GM23338 (cell line): Measurements from ENCODE around the gene REL. TPM values are rescaled to one million over a fixed set of nuclear protein-coding genes. Genes with fewer than 3 reads are reported as not detected.

Experiments used
- ATAC-seq: fragments of 200-7000 bp; cut with Tn5 transposase; 3 replicates; pipeline ENCODE4 v1.9.1; 2020
- DNase-seq: peaks from one replicate; pipeline ENCODE4 v3.0.0-alpha.2; 2015; ENCODE audit warnings: low spot score
- H2AFZ ChIP-seq: fragments of 200-600 bp; sonication (generic); 2 replicates; pipeline ENCODE4 v1.8.0; 2016; ENCODE audit warnings: antibody characterized with exemption, mild to moderate bottlenecking, moderate library complexity
- H3F3A ChIP-seq: fragments of 200-600 bp; sonication (generic); replicated peaks from 2 replicates; pipeline ENCODE4 v1.8.0; 2017; ENCODE audit warnings: antibody characterized with exemption, mixed run types, low read depth
- H3K27ac ChIP-seq: fragments of 200-600 bp; sonication (generic); 2 replicates; pipeline ENCODE4 v1.6.1; 2016; ENCODE audit warnings: low read depth
- H3K27me3 ChIP-seq: fragments of 200-600 bp; sonication (generic); 2 replicates; pipeline ENCODE4 v1.8.0; 2016; ENCODE audit warnings: mild to moderate bottlenecking, mixed run types, moderate library complexity; ENCODE audit not compliant: insufficient read depth
- H3K36me3 ChIP-seq: fragments of 200-600 bp; sonication (generic); 2 replicates; pipeline ENCODE4 v1.8.0; 2016; ENCODE audit warnings: mild to moderate bottlenecking; ENCODE audit not compliant: insufficient read depth
- H3K4me1 ChIP-seq: fragments of 200-600 bp; sonication (generic); 2 replicates; pipeline ENCODE4 v1.8.0; 2016; ENCODE audit warnings: mild to moderate bottlenecking, moderate library complexity; ENCODE audit not compliant: insufficient read depth
- H3K4me2 ChIP-seq: fragments of 200-600 bp; sonication (generic); 2 replicates; pipeline ENCODE4 v1.7.1; 2017; ENCODE audit warnings: mixed run types
- H3K4me3 ChIP-seq: fragments of 200-600 bp; sonication (generic); 2 replicates; pipeline ENCODE4 v1.6.1; 2016; ENCODE audit warnings: mixed run types
- H3K79me2 ChIP-seq: fragments of 200-600 bp; sonication (generic); replicated peaks from 2 replicates; pipeline ENCODE4 v1.8.0; 2017; ENCODE audit warnings: mild to moderate bottlenecking; ENCODE audit not compliant: insufficient read depth
- H3K9me2 ChIP-seq: fragments of 200-600 bp; sonication (generic); 2 replicates; pipeline ENCODE4 v1.8.0; 2017; ENCODE audit not compliant: insufficient read depth
- H4K20me1 ChIP-seq: fragments of 200-600 bp; sonication (generic); replicated peaks from 2 replicates; pipeline ENCODE4 v1.8.0; 2017; ENCODE audit warnings: mild to moderate bottlenecking; ENCODE audit not compliant: insufficient read depth
- H3K27ac Mint-ChIP-seq: 2 replicates; pipeline ENCODE4 v1.8.0; 2020; ENCODE audit warnings: inconsistent platforms, mild to moderate bottlenecking, moderate library complexity, mixed read lengths
- H3K27me3 Mint-ChIP-seq: 3 replicates; pipeline ENCODE4 v1.8.0; 2022; ENCODE audit warnings: low read depth, mild to moderate bottlenecking, moderate library complexity, mixed read lengths, inconsistent platforms; ENCODE audit not compliant: insufficient read depth, poor library complexity
- H3K36me3 Mint-ChIP-seq: 3 replicates; pipeline ENCODE4 v1.8.0; 2021; ENCODE audit warnings: low read depth, mild to moderate bottlenecking, inconsistent platforms, moderate library complexity, mixed read lengths
- H3K4me1 Mint-ChIP-seq: 3 replicates; pipeline ENCODE4 v1.8.0; 2020; ENCODE audit warnings: mild to moderate bottlenecking, inconsistent platforms, mixed read lengths
- H3K4me3 Mint-ChIP-seq: 3 replicates; pipeline ENCODE4 v1.8.0; 2021; ENCODE audit warnings: moderate library complexity, mild to moderate bottlenecking, inconsistent platforms, mixed read lengths
- H3K9me3 Mint-ChIP-seq: 3 replicates; pipeline ENCODE4 v1.8.0; 2020; ENCODE audit warnings: moderate library complexity, mild to moderate bottlenecking, inconsistent platforms, mixed read lengths
- CREB1 ChIP-seq: fragments of 250-450 bp; sonication (Bioruptor Pico); IDR thresholded peaks from 2 replicates; pipeline ENCODE4 v1.5.0; 2020; ENCODE audit warnings: low read depth, mild to moderate bottlenecking, moderate library complexity
- EZH2 ChIP-seq: fragments of 200-600 bp; sonication (generic); IDR thresholded peaks from one replicate; pipeline ENCODE4 v1.8.0; 2017; ENCODE audit warnings: antibody characterized with exemption, mild to moderate bottlenecking, low read depth; ENCODE audit not compliant: unreplicated experiment
- JUNB ChIP-seq: IDR thresholded peaks from one replicate; pipeline ENCODE4 v1.6.1; 2016; ENCODE audit warnings: antibody characterized with exemption; ENCODE audit not compliant: unreplicated experiment
- POLR2AphosphoS5 ChIP-seq: IDR thresholded peaks from 2 replicates; pipeline ENCODE4 v1.6.1; 2016; ENCODE audit warnings: antibody characterized with exemption, low read depth
- ZNF331 ChIP-seq: fragments of 250-450 bp; sonication (Bioruptor Pico); IDR thresholded peaks from 2 replicates; pipeline ENCODE4 v1.5.0; 2020; ENCODE audit warnings: low read depth, mild to moderate bottlenecking, moderate library complexity
- polyA plus RNA-seq: library from polyadenylated mRNA; unstranded; fragments of >200 nt; fragmentation: Nextera tagmentation; extraction: Ambion mirVana; gene quantifications from 2 replicates; pipeline ENCODE4 v1.2.1, GENCODE V29; 2016
- total RNA-seq: library from RNA; depleted of rRNA; stranded (reverse); fragments of >200 nt; shearing (Covaris generic); gene quantifications from 2 replicates; pipeline ENCODE4 v1.2.3, GENCODE V29; 2014
- TF ChIP-seq, protein P1 (sequence below): fragments of 250-450 bp; sonication (Bioruptor Pico); IDR thresholded peaks from 2 replicates; pipeline ENCODE4 v1.5.0; 2020; ENCODE audit warnings: mild to moderate bottlenecking, moderate library complexity
- TF ChIP-seq, protein P2 (sequence below), 2 experiments: fragments of 200-600 bp in 1 of 2; sonication (generic) in 1 of 2; conservative IDR thresholded peaks; 2 replicates each; pipeline versions ENCODE4 v1.5.1 to v1.6.1; 2016 to 2017; ENCODE audit warnings: antibody characterized with exemption in 2 of 2, low read depth in 2 of 2, mild to moderate bottlenecking in 2 of 2, moderate library complexity in 1 of 2

REL gene
- total and polyA plus RNA-seq, 2 experiments from 2014 or later = 4.1 to 8.0 TPM

DNA sequence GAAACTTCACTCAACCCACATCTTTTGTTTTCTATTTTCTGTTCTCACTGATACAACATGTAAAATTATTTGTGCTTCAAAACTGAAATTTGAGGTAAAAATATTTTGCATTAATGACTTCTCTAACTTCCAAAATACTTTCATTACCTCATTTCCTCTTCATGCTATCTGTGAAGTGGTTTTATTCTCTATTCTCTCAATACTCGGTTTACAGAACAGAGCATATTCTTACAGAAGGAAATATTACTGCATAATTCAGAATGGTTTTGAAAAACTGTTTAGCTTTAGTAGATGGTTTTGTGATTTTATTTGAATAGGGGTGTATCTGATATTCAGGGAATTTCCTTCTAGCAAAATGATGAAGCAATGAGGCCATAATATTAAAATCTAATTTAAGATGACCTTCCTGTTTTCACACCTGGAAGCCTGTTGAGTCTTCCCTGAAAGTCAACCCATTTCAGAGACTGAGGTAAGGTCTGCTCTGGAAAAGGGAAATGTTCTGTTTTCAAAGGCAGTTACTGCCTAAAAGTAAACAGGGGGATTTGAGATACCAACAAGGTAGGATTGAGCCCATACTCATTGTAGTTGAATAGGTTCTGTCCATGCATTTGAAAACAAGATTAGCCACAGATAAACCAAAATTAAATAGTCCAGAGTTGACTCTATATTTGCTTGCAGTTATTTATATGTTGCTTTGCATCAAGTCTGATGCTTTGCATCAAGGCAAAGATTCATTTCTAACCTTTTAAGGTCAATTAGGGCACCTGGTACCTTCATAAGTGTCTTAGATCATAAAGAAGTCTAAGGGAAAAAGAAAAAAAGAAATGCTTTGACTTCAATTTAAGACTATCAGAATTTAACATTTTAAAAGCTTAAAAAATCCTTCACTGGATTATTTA is 85.4 kb downstream of the REL start (continued):
- TF ChIP-seq, protein P1, sequence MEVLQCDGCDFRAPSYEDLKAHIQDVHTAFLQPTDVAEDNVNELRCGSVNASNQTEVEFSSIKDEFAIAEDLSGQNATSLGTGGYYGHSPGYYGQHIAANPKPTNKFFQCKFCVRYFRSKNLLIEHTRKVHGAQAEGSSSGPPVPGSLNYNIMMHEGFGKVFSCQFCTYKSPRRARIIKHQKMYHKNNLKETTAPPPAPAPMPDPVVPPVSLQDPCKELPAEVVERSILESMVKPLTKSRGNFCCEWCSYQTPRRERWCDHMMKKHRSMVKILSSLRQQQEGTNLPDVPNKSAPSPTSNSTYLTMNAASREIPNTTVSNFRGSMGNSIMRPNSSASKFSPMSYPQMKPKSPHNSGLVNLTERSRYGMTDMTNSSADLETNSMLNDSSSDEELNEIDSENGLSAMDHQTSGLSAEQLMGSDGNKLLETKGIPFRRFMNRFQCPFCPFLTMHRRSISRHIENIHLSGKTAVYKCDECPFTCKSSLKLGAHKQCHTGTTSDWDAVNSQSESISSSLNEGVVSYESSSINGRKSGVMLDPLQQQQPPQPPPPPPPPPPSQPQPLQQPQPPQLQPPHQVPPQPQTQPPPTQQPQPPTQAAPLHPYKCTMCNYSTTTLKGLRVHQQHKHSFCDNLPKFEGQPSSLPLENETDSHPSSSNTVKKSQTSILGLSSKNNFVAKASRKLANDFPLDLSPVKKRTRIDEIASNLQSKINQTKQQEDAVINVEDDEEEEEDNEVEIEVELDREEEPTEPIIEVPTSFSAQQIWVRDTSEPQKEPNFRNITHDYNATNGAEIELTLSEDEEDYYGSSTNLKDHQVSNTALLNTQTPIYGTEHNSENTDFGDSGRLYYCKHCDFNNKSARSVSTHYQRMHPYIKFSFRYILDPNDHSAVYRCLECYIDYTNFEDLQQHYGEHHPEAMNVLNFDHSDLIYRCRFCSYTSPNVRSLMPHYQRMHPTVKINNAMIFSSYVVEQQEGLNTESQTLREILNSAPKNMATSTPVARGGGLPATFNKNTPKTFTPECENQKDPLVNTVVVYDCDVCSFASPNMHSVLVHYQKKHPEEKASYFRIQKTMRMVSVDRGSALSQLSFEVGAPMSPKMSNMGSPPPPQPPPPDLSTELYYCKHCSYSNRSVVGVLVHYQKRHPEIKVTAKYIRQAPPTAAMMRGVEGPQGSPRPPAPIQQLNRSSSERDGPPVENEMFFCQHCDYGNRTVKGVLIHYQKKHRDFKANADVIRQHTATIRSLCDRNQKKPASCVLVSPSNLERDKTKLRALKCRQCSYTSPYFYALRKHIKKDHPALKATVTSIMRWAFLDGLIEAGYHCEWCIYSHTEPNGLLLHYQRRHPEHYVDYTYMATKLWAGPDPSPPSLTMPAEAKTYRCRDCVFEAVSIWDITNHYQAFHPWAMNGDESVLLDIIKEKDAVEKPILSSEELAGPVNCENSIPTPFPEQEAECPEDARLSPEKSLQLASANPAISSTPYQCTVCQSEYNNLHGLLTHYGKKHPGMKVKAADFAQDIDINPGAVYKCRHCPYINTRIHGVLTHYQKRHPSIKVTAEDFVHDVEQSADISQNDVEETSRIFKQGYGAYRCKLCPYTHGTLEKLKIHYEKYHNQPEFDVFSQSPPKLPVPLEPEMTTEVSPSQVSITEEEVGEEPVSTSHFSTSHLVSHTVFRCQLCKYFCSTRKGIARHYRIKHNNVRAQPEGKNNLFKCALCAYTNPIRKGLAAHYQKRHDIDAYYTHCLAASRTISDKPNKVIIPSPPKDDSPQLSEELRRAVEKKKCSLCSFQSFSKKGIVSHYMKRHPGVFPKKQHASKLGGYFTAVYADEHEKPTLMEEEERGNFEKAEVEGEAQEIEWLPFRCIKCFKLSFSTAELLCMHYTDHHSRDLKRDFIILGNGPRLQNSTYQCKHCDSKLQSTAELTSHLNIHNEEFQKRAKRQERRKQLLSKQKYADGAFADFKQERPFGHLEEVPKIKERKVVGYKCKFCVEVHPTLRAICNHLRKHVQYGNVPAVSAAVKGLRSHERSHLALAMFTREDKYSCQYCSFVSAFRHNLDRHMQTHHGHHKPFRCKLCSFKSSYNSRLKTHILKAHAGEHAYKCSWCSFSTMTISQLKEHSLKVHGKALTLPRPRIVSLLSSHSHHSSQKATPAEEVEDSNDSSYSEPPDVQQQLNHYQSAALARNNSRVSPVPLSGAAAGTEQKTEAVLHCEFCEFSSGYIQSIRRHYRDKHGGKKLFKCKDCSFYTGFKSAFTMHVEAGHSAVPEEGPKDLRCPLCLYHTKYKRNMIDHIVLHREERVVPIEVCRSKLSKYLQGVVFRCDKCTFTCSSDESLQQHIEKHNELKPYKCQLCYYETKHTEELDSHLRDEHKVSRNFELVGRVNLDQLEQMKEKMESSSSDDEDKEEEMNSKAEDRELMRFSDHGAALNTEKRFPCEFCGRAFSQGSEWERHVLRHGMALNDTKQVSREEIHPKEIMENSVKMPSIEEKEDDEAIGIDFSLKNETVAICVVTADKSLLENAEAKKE (CRISPR knock-in tag) = no peak
- no peak for TF ChIP-seq POLR2AphosphoS5

DNA sequence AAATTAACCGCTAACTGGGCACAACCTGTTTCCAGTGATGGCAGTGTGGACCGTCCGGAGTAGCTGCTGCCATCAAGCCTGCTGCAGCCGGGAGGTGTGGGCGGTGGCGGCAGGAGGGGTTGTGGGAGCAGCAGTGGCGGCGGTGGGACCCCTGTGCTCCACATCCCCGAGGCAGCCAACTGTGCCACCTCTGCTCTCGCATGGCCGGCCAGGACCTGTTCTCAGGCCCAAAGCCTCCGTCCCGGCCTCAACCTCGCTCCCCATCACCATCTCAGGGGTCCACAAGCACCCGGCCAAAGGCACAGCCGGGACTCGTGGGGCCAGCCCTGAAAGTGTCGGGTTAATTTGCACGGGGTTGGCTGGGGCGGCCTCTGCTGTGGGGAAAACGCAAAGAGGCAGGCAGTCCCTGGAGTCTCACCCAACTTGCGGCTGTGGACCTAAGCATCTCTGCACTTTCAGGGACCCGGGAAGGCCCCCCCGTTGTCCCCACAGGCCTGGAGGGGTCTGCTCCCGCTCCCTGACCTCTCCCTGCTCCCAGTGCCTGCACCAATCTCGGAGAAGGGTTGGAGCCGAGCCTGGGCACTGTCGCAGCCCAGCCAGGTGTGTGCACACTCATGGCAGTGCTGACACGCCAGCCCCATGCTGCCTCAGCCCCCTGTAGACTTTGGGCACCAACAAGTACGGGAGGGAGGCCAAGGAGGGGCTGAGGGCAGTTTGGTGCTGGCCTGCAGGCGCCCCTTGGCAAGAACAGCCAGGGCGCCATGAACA is 91.7 kb downstream of the REL start:
- Histone ChIP-seq H3K4me1 (no peaks in the 10 kb centered on the region), H3K79me2 (no peaks in the 10 kb centered on the region), H3K4me3 (no peak overlapping the region), H3K27me3 (no peaks in the 10 kb centered on the region), H3F3A (no peaks in the 10 kb centered on the region), H3K4me2 (no peak overlapping the region), H3K9me2 (no peaks in the 10 kb centered on the region), H3K36me3 (no peaks in the 10 kb centered on the region), H2AFZ (peak overlapping the region; percentile 12; the same call in 1 of the 2 replicates), H4K20me1 (no peaks in the 10 kb centered on the region), H3K27ac (no peak overlapping the region)
- peaks cover 4% of the 10 kb centered on the region for H3K27me3 Mint-ChIP-seq
- no peaks in the 10 kb centered on the region for H3K36me3 Mint-ChIP-seq
- H3K4me1 Mint-ChIP-seq = no peaks in the 10 kb centered on the region
- H3K4me3 Mint-ChIP-seq = no peak overlapping the region
- ATAC-seq (peak; percentile 79), DNase-seq (peak; percentile 23)
- H3K9me3 Mint-ChIP-seq = no peaks in the 10 kb centered on the region
- no peak overlapping the region for H3K27ac Mint-ChIP-seq
- TF ChIP-seq, protein P2, sequence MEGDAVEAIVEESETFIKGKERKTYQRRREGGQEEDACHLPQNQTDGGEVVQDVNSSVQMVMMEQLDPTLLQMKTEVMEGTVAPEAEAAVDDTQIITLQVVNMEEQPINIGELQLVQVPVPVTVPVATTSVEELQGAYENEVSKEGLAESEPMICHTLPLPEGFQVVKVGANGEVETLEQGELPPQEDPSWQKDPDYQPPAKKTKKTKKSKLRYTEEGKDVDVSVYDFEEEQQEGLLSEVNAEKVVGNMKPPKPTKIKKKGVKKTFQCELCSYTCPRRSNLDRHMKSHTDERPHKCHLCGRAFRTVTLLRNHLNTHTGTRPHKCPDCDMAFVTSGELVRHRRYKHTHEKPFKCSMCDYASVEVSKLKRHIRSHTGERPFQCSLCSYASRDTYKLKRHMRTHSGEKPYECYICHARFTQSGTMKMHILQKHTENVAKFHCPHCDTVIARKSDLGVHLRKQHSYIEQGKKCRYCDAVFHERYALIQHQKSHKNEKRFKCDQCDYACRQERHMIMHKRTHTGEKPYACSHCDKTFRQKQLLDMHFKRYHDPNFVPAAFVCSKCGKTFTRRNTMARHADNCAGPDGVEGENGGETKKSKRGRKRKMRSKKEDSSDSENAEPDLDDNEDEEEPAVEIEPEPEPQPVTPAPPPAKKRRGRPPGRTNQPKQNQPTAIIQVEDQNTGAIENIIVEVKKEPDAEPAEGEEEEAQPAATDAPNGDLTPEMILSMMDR (conservative IDR thresholded peaks at IDR 0.05; ENCODE audit: low read depth in 2 of 2) = no peak
- TF ChIP-seq JUNB (no peak), ZNF331 (CRISPR knock-in tag) (no peak), CREB1 (no peak), EZH2 (no peak)
